HEK293 (cell line): ENCODE results near the gene COQ10B.

ENCODE experiments used
- CTCF ChIA-PET: fragments of 350-600 bp; formaldehyde crosslinking; extraction: SDS; loops from one replicate; lab custom pipeline; 2021; ENCODE audit warnings: antibody characterized with exemption; lab: Yijun Ruan, JAX
- POLR2A ChIA-PET: fragments of 300-600 bp; formaldehyde crosslinking; extraction: SDS; loops from one replicate; lab custom pipeline; 2020; ENCODE audit warnings: antibody characterized with exemption, inconsistent platforms; lab: Yijun Ruan, JAX
- H3K27ac ChIP-seq: fragments of 200-500 bp; sonication (Bioruptor generic); 2 replicates; pipeline ENCODE4 v1.5.1; 2014; ENCODE audit warnings: low read depth, low read length, control low read depth, inconsistent platforms; ENCODE audit errors: extremely low read depth
- H3K36me3 ChIP-seq, 2 experiments: fragments of 200-500 bp in 1 of 2; sonication (Bioruptor generic) in 1 of 2; 1 replicate in 1 of 2; 2 replicates in 1 of 2; pipeline ENCODE4 v1.5.1; 2014 to 2017; ENCODE audit warnings: inconsistent platforms in 2 of 2, low read length in 2 of 2; ENCODE audit not compliant: control insufficient read depth in 2 of 2, insufficient read depth in 1 of 2
- H3K4me1 ChIP-seq: fragments of 200-500 bp; sonication (Bioruptor generic); 2 replicates; pipeline ENCODE4 v1.5.1; 2014; ENCODE audit warnings: mild to moderate bottlenecking, low read length, inconsistent platforms; ENCODE audit not compliant: control insufficient read depth, insufficient read depth
- H3K4me3 ChIP-seq: 2 replicates; pipeline ENCODE4 v1.5.1; 2011; ENCODE audit warnings: low read depth, mild to moderate bottlenecking, control low read depth, low read length, moderate library complexity
- H3K9me3 ChIP-seq: fragments of 200-500 bp; sonication (Bioruptor generic); 2 replicates; pipeline ENCODE4 v1.5.1; 2014; ENCODE audit warnings: low read depth, low read length, inconsistent platforms; ENCODE audit not compliant: control insufficient read depth, insufficient read depth
- BCL11A ChIP-seq: fragments of 450-650 bp; formaldehyde crosslinking; IDR thresholded peaks from 2 replicates; pipeline ENCODE4 v1.5.1; 2016; ENCODE audit warnings: low read depth, missing biosample characterization, missing genetic modification characterization
- GFI1B ChIP-seq: fragments of 450-650 bp; formaldehyde crosslinking; IDR thresholded peaks from 2 replicates; pipeline ENCODE4 v1.5.1; 2016; ENCODE audit warnings: missing biosample characterization, missing genetic modification characterization
- GLIS1 ChIP-seq: fragments of 450-650 bp; formaldehyde crosslinking; IDR thresholded peaks from 2 replicates; pipeline ENCODE4 v1.5.1; 2016; ENCODE audit warnings: missing biosample characterization, missing genetic modification characterization
- KLF1 ChIP-seq: fragments of 450-650 bp; formaldehyde crosslinking; IDR thresholded peaks from 2 replicates; pipeline ENCODE4 v1.5.1; 2016; ENCODE audit warnings: missing biosample characterization, missing genetic modification characterization
- OSR2 ChIP-seq: fragments of 450-650 bp; formaldehyde crosslinking; IDR thresholded peaks from 2 replicates; pipeline ENCODE4 v1.5.1; 2016; ENCODE audit warnings: missing biosample characterization, missing genetic modification characterization
- OVOL3 ChIP-seq: fragments of 450-650 bp; formaldehyde crosslinking; IDR thresholded peaks from 2 replicates; pipeline ENCODE4 v1.5.1; 2016; ENCODE audit warnings: missing biosample characterization, missing genetic modification characterization
- RBAK ChIP-seq: fragments of 450-650 bp; formaldehyde crosslinking; IDR thresholded peaks from 2 replicates; pipeline ENCODE4 v1.5.1; 2016; ENCODE audit warnings: missing biosample characterization, missing genetic modification characterization
- ZBTB17 ChIP-seq: fragments of 450-650 bp; formaldehyde crosslinking; IDR thresholded peaks from 2 replicates; pipeline ENCODE4 v1.5.1; 2016; ENCODE audit warnings: missing biosample characterization, missing genetic modification characterization
- ZNF146 ChIP-seq: fragments of 450-650 bp; formaldehyde crosslinking; IDR thresholded peaks from 2 replicates; pipeline ENCODE4 v1.5.1; 2016; ENCODE audit warnings: missing biosample characterization, missing genetic modification characterization
- ZNF174 ChIP-seq: fragments of 450-650 bp; formaldehyde crosslinking; IDR thresholded peaks from 2 replicates; pipeline ENCODE4 v1.5.0; 2017; ENCODE audit warnings: missing biosample characterization, mild to moderate bottlenecking, missing genetic modification characterization
- ZNF184 ChIP-seq: fragments of 450-650 bp; IDR thresholded peaks from 2 replicates; pipeline ENCODE4 v1.5.1; 2018; ENCODE audit warnings: missing biosample characterization, mild to moderate bottlenecking, missing genetic modification characterization
- ZNF248 ChIP-seq: fragments of 450-650 bp; formaldehyde crosslinking; IDR thresholded peaks from 2 replicates; pipeline ENCODE4 v1.5.1; 2017; ENCODE audit warnings: missing biosample characterization, missing genetic modification characterization
- ZNF433 ChIP-seq: fragments of 450-650 bp; formaldehyde crosslinking; IDR thresholded peaks from 2 replicates; pipeline ENCODE4 v1.5.1; 2016; ENCODE audit warnings: missing biosample characterization, missing genetic modification characterization, low read depth
- ZNF558 ChIP-seq: fragments of 450-650 bp; formaldehyde crosslinking; IDR thresholded peaks from 2 replicates; pipeline ENCODE4 v1.5.1; 2016; ENCODE audit warnings: missing biosample characterization, missing genetic modification characterization
- ZNF561 ChIP-seq: fragments of 450-650 bp; IDR thresholded peaks from 2 replicates; pipeline ENCODE4 v1.5.1; 2018; ENCODE audit warnings: missing biosample characterization, missing genetic modification characterization, borderline replicate concordance
- ZNF585B ChIP-seq: fragments of 450-650 bp; formaldehyde crosslinking; IDR thresholded peaks from 2 replicates; pipeline ENCODE4 v1.5.1; 2016; ENCODE audit warnings: missing biosample characterization, missing genetic modification characterization
- ZNF610 ChIP-seq: fragments of 450-650 bp; formaldehyde crosslinking; IDR thresholded peaks from 2 replicates; pipeline ENCODE4 v1.5.1; 2016; ENCODE audit warnings: missing biosample characterization, missing genetic modification characterization, borderline replicate concordance
- ZNF660 ChIP-seq: fragments of 450-650 bp; IDR thresholded peaks from 2 replicates; pipeline ENCODE4 v1.5.1; 2018; ENCODE audit warnings: missing biosample characterization, mild to moderate bottlenecking, missing genetic modification characterization
- ZXDB ChIP-seq: fragments of 450-650 bp; formaldehyde crosslinking; IDR thresholded peaks from 2 replicates; pipeline ENCODE4 v1.5.1; 2016; ENCODE audit warnings: missing biosample characterization, missing genetic modification characterization
- TF ChIP-seq, protein P1 (sequence below): fragments of 450-650 bp; formaldehyde crosslinking; IDR thresholded peaks from 2 replicates; pipeline ENCODE4 v1.5.1; 2016; ENCODE audit warnings: missing biosample characterization, missing genetic modification characterization
- TF ChIP-seq, protein P2 (sequence below): IDR thresholded peaks from 2 replicates; pipeline ENCODE4 v1.6.1; 2011; ENCODE audit warnings: mild to moderate bottlenecking, low read depth, low read length, borderline replicate concordance
- TF ChIP-seq, protein P3 (sequence below): fragments of 450-650 bp; formaldehyde crosslinking; IDR thresholded peaks from 2 replicates; pipeline ENCODE4 v1.5.1; 2016; ENCODE audit warnings: missing biosample characterization, missing genetic modification characterization, borderline replicate concordance
- TF ChIP-seq, protein P4 (sequence below): fragments of 450-650 bp; formaldehyde crosslinking; IDR thresholded peaks from 2 replicates; pipeline ENCODE4 v1.5.1; 2016; ENCODE audit warnings: missing biosample characterization, missing genetic modification characterization
- TF ChIP-seq, protein P5 (sequence below): fragments of 450-650 bp; formaldehyde crosslinking; IDR thresholded peaks from 2 replicates; pipeline ENCODE4 v1.5.1; 2016; ENCODE audit warnings: missing biosample characterization, missing genetic modification characterization

Gene COQ10B

DNA sequence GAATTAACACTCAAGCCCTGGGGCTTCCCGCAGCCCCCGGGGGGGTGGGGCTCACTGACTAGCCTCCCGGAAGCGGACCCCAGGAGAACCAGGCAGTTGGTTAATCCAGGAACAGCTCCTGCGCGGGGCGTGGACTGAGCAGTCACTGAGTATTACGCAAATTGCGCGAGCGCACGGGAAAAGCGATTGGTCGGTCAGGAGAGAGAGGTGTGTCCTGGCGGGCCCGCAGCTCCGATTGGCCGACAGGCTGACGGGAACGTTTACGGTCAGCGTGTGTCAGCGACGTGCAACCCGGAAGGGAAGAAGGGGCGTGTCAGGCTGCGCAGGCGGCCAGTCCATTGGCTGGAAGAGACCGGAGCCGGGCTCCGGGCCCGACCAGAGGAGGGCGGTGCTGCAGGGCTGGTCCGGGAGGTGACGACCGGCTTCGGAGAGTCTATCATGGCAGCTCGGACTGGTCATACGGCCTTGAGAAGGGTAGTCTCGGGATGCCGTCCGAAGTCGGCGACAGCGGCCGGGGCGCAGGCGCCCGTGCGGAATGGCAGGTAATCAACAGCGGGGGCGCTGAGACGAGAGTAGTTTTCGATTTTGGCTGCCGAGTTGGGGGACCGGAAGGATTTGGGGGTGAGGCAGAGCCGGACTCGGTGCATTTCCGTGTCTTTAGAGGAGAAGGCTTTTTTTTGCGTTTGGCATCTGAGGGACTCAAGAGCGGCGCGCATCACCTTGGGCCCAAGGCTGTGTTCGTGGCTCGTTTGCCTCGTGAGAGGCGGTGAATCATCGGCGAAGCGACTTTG, at the start of gene COQ10B (continued):
- TF ChIP-seq, protein P1, sequence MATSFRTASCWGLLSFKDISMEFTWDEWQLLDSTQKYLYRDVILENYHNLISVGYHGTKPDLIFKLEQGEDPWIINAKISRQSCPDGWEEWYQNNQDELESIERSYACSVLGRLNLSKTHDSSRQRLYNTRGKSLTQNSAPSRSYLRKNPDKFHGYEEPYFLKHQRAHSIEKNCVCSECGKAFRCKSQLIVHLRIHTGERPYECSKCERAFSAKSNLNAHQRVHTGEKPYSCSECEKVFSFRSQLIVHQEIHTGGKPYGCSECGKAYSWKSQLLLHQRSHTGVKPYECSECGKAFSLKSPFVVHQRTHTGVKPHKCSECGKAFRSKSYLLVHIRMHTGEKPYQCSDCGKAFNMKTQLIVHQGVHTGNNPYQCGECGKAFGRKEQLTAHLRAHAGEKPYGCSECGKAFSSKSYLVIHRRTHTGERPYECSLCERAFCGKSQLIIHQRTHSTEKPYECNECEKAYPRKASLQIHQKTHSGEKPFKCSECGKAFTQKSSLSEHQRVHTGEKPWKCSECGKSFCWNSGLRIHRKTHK = no peak
- TF ChIP-seq BCL11A (tag by site-specific recombination) = peak; percentile 53; the same call in 1 of the 2 replicates
- TF ChIP-seq ZNF558 (tag by site-specific recombination) = 0 out of 2 replicates have a peak, but pooled peaks have one; percentile 10
- TF ChIP-seq ZNF174 (tag by site-specific recombination) = no peak
- 0 out of 2 replicates have a peak, but pooled peaks have one; percentile 3 for TF ChIP-seq KLF1 (tag by site-specific recombination)
- TF ChIP-seq OSR2 (tag by site-specific recombination) = no peak
- TF ChIP-seq ZXDB (tag by site-specific recombination) = peak; percentile 59
- peak; percentile 65 for TF ChIP-seq ZBTB17
- TF ChIP-seq ZNF660 (tag by site-specific recombination) = peak; percentile 57; the same call in 1 of the 2 replicates
- peak; percentile 57 for TF ChIP-seq GLIS1 (tag by site-specific recombination)
- TF ChIP-seq, protein P2, sequence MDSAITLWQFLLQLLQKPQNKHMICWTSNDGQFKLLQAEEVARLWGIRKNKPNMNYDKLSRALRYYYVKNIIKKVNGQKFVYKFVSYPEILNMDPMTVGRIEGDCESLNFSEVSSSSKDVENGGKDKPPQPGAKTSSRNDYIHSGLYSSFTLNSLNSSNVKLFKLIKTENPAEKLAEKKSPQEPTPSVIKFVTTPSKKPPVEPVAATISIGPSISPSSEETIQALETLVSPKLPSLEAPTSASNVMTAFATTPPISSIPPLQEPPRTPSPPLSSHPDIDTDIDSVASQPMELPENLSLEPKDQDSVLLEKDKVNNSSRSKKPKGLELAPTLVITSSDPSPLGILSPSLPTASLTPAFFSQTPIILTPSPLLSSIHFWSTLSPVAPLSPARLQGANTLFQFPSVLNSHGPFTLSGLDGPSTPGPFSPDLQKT = no peak; the same call in 1 of the 2 replicates
- TF ChIP-seq, protein P3, sequence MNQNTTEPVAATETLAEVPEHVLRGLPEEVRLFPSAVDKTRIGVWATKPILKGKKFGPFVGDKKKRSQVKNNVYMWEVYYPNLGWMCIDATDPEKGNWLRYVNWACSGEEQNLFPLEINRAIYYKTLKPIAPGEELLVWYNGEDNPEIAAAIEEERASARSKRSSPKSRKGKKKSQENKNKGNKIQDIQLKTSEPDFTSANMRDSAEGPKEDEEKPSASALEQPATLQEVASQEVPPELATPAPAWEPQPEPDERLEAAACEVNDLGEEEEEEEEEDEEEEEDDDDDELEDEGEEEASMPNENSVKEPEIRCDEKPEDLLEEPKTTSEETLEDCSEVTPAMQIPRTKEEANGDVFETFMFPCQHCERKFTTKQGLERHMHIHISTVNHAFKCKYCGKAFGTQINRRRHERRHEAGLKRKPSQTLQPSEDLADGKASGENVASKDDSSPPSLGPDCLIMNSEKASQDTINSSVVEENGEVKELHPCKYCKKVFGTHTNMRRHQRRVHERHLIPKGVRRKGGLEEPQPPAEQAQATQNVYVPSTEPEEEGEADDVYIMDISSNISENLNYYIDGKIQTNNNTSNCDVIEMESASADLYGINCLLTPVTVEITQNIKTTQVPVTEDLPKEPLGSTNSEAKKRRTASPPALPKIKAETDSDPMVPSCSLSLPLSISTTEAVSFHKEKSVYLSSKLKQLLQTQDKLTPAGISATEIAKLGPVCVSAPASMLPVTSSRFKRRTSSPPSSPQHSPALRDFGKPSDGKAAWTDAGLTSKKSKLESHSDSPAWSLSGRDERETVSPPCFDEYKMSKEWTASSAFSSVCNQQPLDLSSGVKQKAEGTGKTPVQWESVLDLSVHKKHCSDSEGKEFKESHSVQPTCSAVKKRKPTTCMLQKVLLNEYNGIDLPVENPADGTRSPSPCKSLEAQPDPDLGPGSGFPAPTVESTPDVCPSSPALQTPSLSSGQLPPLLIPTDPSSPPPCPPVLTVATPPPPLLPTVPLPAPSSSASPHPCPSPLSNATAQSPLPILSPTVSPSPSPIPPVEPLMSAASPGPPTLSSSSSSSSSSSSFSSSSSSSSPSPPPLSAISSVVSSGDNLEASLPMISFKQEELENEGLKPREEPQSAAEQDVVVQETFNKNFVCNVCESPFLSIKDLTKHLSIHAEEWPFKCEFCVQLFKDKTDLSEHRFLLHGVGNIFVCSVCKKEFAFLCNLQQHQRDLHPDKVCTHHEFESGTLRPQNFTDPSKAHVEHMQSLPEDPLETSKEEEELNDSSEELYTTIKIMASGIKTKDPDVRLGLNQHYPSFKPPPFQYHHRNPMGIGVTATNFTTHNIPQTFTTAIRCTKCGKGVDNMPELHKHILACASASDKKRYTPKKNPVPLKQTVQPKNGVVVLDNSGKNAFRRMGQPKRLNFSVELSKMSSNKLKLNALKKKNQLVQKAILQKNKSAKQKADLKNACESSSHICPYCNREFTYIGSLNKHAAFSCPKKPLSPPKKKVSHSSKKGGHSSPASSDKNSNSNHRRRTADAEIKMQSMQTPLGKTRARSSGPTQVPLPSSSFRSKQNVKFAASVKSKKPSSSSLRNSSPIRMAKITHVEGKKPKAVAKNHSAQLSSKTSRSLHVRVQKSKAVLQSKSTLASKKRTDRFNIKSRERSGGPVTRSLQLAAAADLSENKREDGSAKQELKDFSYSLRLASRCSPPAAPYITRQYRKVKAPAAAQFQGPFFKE (tag by site-specific recombination) = no peak
- 0 out of 2 replicates have a peak, but pooled peaks have one; percentile 30 for TF ChIP-seq ZNF561 (tag by site-specific recombination)

DNA sequence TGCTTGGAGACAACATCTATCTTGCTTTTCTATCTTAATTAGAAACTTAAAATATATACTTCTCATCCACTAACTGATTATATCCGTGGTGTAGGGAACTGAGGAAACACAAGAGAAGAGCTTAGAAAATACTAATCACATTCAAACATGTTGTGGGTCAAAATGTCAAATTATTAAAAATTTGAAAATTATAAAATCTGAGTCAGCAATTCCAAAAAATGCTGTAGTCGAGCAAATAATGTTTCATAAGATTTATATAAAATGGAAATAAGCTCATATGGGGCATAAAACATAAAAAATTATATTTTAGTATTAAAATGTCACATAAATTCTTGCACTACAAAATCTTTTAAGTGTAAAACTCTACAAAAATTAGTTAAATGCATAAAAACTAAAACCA, 47.8 kb upstream of the COQ10B start:
- H3K4me3 ChIP-seq = no peak overlapping the region
- TF ChIP-seq BCL11A (tag by site-specific recombination) (no peak), OVOL3 (tag by site-specific recombination) (no peak), GFI1B (tag by site-specific recombination) (no peak), RBAK (tag by site-specific recombination) (no peak), ZNF184 (tag by site-specific recombination) (no peak), ZNF585B (no peak), ZNF610 (no peak), ZNF146 (tag by site-specific recombination) (no peak), ZNF433 (no peak), ZNF248 (tag by site-specific recombination) (no peak)
- TF ChIP-seq, protein P4, sequence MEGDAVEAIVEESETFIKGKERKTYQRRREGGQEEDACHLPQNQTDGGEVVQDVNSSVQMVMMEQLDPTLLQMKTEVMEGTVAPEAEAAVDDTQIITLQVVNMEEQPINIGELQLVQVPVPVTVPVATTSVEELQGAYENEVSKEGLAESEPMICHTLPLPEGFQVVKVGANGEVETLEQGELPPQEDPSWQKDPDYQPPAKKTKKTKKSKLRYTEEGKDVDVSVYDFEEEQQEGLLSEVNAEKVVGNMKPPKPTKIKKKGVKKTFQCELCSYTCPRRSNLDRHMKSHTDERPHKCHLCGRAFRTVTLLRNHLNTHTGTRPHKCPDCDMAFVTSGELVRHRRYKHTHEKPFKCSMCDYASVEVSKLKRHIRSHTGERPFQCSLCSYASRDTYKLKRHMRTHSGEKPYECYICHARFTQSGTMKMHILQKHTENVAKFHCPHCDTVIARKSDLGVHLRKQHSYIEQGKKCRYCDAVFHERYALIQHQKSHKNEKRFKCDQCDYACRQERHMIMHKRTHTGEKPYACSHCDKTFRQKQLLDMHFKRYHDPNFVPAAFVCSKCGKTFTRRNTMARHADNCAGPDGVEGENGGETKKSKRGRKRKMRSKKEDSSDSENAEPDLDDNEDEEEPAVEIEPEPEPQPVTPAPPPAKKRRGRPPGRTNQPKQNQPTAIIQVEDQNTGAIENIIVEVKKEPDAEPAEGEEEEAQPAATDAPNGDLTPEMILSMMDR (tag by site-specific recombination) = no peak
- TF ChIP-seq, protein P5, sequence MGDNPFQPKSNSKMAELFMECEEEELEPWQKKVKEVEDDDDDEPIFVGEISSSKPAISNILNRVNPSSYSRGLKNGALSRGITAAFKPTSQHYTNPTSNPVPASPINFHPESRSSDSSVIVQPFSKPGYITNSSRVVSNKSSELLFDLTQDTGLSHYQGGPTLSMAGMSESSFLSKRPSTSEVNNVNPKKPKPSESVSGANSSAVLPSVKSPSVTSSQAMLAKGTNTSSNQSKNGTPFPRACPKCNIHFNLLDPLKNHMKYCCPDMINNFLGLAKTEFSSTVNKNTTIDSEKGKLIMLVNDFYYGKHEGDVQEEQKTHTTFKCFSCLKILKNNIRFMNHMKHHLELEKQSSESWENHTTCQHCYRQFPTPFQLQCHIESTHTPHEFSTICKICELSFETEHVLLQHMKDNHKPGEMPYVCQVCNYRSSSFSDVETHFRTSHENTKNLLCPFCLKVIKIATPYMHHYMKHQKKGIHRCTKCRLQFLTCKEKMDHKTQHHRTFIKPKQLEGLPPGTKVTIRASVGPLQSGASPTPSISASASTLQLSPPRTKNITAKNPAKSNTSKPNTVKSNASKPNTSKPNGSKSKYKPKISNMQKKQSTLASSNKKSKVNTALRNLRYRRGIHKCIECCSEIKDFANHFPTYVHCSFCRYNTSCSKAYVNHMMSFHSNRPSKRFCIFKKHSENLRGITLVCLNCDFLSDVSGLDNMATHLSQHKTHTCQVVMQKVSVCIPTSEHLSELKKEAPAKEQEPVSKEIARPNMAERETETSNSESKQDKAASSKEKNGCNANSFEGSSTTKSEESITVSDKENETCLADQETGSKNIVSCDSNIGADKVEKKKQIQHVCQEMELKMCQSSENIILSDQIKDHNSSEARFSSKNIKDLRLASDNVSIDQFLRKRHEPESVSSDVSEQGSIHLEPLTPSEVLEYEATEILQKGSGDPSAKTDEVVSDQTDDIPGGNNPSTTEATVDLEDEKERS (tag by site-specific recombination) = no peak
- ChIA-PET CTCF (no interaction called here), POLR2A (no interaction called here)
- H3K27ac ChIP-seq = no peak overlapping the region
- no peaks in the 10 kb centered on the region for H3K4me1 ChIP-seq
- H3K9me3 ChIP-seq = no peaks in the 10 kb centered on the region
- peaks cover 89 to 97% of the 10 kb centered on the region in 2 experiments for H3K36me3 ChIP-seq
